Stimulated activated effector memory CD8-positive, alpha-beta T cell treated with anti-CD3 and anti-CD28 coated beads, Interleukin-12 subunit alpha, Interleukin-12 subunit beta, amount 100 ng/mL, for 72 hours (primary cell): ENCODE results near the gene RORC.
"Not testable (repeated sequence)": the region's sequence is repeated elsewhere in the genome, so short reads cannot be mapped to it uniquely, and the experiment has no call there.

Experiments used
- ATAC-seq: fragments of 150-1000 bp; cut with Tn5 transposase; 2 replicates; pipeline ENCODE4 v1.10.0; 2021
- DNase-seq, 2 donors: peaks; one replicate each; pipeline ENCODE4 v3.0.0; 2021 to 2022; ENCODE audit warnings: low spot score in 2 of 2
- H3K27ac Mint-ChIP-seq: one replicate; pipeline ENCODE4 v1.8.0; 2022; ENCODE audit warnings: mild to moderate bottlenecking, mixed read lengths
- H3K36me3 Mint-ChIP-seq: one replicate; pipeline ENCODE4 v1.8.0; 2022; ENCODE audit warnings: mild to moderate bottlenecking, mixed read lengths
- H3K4me1 Mint-ChIP-seq: one replicate; pipeline ENCODE4 v1.8.0; 2022; ENCODE audit warnings: mixed read lengths
- H3K4me3 Mint-ChIP-seq: one replicate; pipeline ENCODE4 v1.8.0; 2022; ENCODE audit warnings: mild to moderate bottlenecking, mixed read lengths
- H3K9me3 Mint-ChIP-seq: one replicate; pipeline ENCODE4 v1.8.0; 2022; ENCODE audit warnings: mixed read lengths

Gene RORC

DNA sequence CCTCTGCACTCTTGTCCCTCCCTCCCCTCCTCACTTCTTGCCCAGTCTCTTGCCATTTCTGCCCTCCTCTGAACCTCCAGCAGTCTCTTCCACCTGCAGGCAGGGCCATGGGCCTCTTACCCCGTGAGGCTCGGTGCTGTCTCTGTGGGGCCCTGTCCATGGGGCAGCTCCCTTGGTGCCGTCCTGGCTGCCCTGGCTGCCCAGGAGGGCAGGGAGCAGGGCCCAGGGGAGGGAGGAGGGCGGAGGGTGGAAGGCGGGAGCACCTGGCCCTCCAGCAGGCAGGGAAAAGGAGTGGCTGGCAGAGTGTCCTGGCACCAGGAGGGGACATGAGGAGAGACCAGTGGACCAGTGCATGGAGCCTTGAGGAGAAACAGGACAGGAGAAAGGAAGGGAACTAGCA, at the start of gene RORC:
TSS of gene RORC (minus strand) at position 198 of the 400 bp plus-strand sequence. CDS start at position 160, 38 bp downstream.
- no peak for DNase-seq
- Mint-ChIP-seq H3K4me1 (peaks cover 93% of the 10 kb centered on the region), H3K9me3 (no peaks in the 10 kb centered on the region), H3K4me3 (peak within 1 kb of the TSS; percentile 75), H3K27ac (peak within 1 kb of the TSS; percentile 92), H3K36me3 (peaks cover 4% of the 10 kb centered on the region)
- no peak for ATAC-seq

DNA sequence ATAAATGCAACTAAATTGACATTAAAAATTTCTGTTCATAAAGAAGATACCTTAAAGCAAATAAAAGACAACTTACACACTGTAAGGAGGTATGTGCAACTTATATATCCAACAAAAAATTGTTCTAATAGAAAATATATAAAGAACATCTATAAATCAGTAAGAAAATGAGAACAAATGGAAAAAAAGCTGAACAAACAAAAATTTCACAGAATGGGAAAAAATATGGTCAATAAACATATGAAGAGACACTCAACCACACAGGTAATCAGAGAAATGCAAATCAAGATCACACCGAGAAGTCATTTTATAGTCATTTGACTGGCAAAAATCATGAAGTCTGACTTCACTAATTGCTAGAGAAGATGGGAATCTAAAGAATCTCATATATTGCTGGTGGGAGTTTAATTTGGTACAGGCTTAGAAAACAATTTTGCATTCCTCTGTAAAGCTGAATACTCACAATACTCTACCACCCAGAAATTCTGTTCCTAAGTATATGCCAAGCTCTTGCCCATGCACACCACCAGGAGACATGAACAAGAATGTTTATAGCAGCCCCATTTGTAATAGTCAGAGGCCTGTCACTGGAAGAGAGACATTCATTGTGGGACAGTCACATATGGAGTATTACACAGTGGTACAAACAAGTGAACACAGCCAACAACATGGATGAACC, 44.0 kb upstream of the RORC start:
- no peak overlapping the region for H3K27ac Mint-ChIP-seq

DNA sequence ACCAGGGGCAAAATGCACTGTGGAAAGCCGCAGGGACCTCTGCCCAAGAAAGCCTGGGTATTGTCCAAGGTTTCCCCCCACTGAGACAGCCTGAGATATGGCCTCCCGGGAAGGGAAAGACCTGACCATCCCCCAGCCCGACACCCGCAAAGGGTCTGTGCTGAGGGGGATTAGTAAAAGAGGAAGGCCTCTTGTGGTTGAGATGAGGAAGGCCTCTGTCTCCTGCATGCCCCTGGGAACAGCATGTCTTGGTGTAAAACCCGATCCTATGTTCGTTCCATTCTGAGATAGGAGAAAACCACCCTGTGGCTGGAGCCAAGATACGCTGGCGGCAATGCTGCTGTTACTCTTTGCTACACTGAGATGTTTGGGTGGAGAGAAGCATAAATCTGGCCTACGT, 41.2 kb upstream of the RORC start:
- H3K4me3 Mint-ChIP-seq, H3K9me3 Mint-ChIP-seq, DNase-seq, ATAC-seq, H3K4me1 Mint-ChIP-seq: not testable (repeated sequence)
- H3K36me3 Mint-ChIP-seq, result peaks cover 15% of the 10 kb centered on the region
- peak overlapping the region; percentile 6 for H3K27ac Mint-ChIP-seq

More for the DNA sequence above, 44.0 kb upstream of the RORC start:
- no peak for ATAC-seq
- no peak for DNase-seq
- Mint-ChIP-seq H3K4me3 (no peak overlapping the region), H3K36me3 (peaks cover 21% of the 10 kb centered on the region), H3K9me3 (no peaks in the 10 kb centered on the region), H3K4me1 (no peaks in the 10 kb centered on the region)

DNA sequence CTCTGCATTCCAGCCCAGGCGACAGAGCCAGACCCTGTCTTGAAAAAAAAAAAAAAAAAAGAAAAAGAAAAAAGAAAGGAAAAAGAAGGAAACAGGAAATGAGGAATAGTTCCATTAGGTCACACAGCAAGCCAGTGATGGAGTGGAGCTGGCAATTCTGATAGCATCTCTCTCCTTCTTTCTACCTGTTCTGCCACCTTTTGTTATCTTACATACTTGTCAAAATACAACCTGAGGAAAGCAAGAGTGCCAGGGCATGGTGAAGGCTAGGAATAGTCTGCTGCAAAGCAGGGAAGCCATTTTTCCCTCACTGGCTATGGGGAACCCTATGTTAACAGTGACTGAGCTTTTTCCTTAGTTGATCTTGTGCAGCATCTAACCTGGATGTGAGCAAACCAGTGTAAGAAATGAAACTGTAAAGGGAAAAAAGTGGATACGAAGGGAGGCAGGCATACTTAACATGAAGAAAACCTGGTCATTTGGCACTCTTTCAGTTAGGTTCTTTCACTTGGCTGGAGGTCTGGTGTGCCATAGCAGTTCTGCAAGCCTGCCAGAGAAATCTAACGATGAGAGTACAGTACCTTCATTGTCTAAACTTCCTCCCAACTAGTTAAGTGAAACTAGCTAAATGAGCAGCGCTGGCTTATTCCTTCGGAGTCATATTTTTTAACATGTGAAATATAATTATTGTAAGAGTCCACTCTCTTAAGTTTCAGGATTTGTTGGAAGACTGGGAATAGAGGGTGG, 39.9 kb upstream of the RORC start:
- peaks cover 13% of the 10 kb centered on the region for H3K4me1 Mint-ChIP-seq
- DNase-seq (no peak), ATAC-seq (no peak)
- H3K36me3 Mint-ChIP-seq, result peaks cover 15% of the 10 kb centered on the region
- H3K9me3 Mint-ChIP-seq, result no peaks in the 10 kb centered on the region
- H3K4me3 Mint-ChIP-seq, result no peak overlapping the region
- no peak overlapping the region for H3K27ac Mint-ChIP-seq

DNA sequence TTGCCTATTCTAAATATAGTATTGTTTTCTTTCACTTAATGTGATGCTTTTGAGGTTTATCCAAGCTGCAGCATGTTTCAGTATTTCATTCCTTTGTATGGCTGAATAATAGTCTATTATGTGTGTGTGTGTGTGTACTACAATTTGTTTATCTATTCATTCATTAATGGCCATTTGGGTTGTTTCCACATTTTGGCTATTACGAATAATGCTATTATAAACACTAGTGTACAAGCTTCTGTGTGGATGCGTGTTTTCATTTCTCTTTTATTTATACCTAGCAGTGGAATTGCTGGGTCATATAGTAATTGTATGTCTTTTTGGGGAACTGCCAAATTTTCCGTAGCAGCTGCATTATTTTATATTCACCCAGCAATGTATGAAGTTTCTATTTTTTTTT, 36.9 kb upstream of the RORC start:
- ATAC-seq, result no peak
- H3K27ac Mint-ChIP-seq, result peak overlapping the region; percentile 88
- H3K36me3 Mint-ChIP-seq, result no peaks in the 10 kb centered on the region
- no peaks in the 10 kb centered on the region for H3K9me3 Mint-ChIP-seq
- DNase-seq, result no peak
- H3K4me1 Mint-ChIP-seq, result peaks cover 19% of the 10 kb centered on the region
- H3K4me3 Mint-ChIP-seq, result no peak overlapping the region

DNA sequence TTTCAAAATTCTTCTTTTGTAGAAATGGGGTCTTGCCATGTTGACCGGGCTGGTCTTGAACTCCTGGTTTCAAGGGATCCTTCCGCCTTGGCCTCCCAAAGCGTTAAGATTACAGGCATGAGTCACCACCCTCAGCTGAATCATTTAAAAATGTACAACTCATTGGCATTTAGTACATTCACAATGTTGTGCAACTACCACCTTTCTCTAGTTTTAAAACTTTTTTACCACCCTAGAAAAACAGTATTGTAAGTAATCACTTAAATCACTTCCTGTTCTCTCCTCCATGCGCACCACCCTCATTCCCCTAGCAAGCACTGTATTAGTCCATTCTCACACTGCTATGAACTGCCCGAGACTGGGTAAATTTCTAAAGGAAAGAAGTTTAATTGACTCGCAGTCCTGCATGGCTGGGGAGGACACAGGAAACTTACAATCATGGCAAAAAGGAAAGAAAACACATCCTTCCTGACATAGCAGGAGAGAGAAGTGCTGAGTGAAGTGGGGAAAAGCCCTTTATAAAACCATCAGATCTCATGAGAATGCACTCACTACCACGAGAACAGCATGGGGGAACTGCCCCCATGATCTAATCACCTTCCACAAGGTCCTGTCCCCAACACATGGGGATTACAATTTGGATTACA, 36.3 kb upstream of the RORC start:
- ATAC-seq (peak; percentile 79), DNase-seq (no peak)
- Mint-ChIP-seq H3K4me1 (peaks cover 19% of the 10 kb centered on the region), H3K36me3 (no peaks in the 10 kb centered on the region), H3K9me3 (no peaks in the 10 kb centered on the region), H3K4me3 (no peak overlapping the region), H3K27ac (peak overlapping the region; percentile 88)

DNA sequence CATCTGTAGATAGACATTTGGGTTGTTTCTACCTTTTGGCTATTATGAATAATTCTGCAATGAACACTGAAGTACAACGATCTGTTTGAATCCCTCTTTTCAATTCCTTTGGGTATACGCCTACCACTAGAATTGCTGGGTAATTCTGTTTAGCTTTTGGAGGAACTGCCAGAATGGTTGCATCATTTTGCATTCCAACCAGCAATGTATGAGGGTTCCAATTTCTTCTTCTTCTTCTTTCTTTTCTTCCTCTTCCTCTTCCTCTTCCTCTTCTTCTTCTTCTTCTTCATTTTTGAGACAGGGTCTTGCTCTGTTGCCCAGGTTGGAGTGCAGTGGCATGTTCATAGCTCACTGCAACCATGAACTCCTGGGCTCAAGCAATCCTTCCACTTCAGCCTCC, 35.7 kb upstream of the RORC start:
- H3K9me3 Mint-ChIP-seq, result no peaks in the 10 kb centered on the region
- no peaks in the 10 kb centered on the region for H3K36me3 Mint-ChIP-seq
- ATAC-seq (no peak), DNase-seq (no peak)
- H3K4me1 Mint-ChIP-seq, result peaks cover 19% of the 10 kb centered on the region
- H3K27ac Mint-ChIP-seq, result peak overlapping the region; percentile 88
- no peak overlapping the region for H3K4me3 Mint-ChIP-seq

DNA sequence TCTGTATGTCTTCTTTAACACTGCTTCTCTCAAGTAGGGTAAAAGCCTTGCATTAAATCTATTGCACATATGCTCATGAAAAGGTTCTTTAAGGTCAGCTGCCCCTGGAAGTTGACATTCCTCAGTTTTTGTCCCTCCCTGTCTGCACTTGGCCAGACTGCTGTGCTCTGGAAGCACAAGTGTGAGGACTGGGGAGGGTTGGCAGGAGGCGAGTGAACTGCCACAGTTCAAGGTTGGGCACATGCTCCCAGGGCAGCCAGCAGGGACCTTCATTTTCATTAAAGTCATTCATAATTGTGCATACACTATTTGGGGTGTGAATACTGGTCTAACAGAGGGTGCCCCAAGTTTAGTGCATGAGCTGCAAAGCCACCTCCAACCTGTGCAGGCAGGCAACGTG, 32.8 kb upstream of the RORC start:
- DNase-seq (no peak), ATAC-seq (no peak)
- H3K9me3 Mint-ChIP-seq, result no peaks in the 10 kb centered on the region
- no peak overlapping the region for H3K27ac Mint-ChIP-seq
- no peak overlapping the region for H3K4me3 Mint-ChIP-seq
- peaks cover 19% of the 10 kb centered on the region for H3K4me1 Mint-ChIP-seq
- no peaks in the 10 kb centered on the region for H3K36me3 Mint-ChIP-seq

DNA sequence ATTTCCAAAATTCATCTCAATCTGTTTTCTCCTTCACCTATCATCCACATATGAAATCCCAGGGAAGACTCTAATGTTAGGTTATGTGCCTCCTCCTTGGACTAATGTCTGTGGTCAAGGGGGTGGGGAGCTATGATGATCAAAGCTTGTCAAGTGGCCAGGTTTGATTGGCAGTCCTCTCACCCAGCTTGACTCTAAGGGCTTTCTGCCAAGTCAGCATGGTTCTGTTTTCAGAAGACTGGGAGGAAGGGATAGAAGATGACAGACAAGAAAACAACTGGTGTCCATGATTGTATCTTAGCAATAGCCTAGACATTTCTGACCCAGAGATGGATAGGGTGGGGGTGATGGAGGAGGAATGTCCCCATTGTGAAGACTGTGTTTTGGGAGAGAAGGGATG, 31.0 kb upstream of the RORC start:
- peaks cover 10% of the 10 kb centered on the region for H3K4me1 Mint-ChIP-seq
- H3K4me3 Mint-ChIP-seq, result no peak overlapping the region
- no peak for DNase-seq
- ATAC-seq, result no peak
- H3K9me3 Mint-ChIP-seq, result no peaks in the 10 kb centered on the region
- no peak overlapping the region for H3K27ac Mint-ChIP-seq
- H3K36me3 Mint-ChIP-seq, result no peaks in the 10 kb centered on the region

DNA sequence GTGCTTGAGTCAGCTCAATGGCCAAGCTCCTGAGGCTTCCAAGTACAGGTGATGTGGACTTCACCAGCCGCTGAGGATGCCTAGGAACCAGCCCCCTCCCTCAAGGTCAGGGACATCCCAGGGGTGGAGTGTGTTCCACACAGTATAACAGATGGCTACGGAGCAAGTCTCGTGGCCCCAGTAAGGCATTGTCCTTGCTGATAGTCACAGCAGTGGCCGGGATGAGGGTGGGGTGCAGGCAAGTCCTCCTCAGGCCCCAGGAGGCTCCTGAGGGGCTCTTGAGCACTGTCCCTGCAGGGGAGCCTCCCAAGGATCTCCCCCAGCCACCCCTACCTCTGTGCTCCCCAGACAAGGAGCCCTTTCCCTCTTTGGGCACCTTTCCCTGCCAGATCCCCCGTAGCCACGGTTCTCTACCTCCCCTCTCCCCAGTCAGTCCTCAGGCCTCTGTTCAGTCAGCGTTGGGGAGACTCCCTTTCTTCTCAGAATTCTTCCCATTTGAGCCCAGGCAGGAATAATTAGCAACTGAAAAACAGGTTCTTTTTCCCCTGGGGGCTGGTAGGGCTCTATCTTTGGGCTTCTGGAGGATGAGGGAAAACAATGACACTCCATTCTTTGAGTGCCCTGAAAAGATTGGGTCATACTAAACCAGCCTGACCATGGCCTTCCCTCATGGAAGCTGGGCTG, 29.0 kb upstream of the RORC start:
- H3K4me3 Mint-ChIP-seq, result no peak overlapping the region
- H3K4me1 Mint-ChIP-seq, result peaks cover 6% of the 10 kb centered on the region
- H3K27ac Mint-ChIP-seq, result no peak overlapping the region

DNA sequence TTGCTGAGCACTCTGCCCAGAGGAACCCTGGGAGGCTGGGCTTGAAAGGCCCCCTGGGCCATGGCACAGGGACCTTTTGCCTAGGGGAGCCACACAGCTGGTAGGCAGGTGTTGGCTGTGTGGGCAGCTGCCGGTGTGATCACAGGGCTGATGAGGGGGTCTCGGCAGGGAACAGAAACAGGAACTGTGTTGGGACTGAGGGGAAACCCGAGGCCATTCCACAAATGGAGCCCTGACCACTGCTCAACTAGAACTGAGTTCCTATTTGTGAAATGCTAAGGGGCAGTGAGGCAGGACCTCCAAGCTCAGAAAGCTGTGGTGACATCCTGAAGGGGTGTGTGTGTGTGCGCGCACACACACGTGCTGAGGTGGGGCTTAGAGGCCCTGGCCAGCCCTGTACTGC, 28.3 kb upstream of the RORC start:
- Mint-ChIP-seq H3K27ac (peak overlapping the region; percentile 40), H3K4me3 (no peak overlapping the region), H3K36me3 (peaks cover 10% of the 10 kb centered on the region), H3K4me1 (no peaks in the 10 kb centered on the region), H3K9me3 (no peaks in the 10 kb centered on the region)
- DNase-seq (no peak), ATAC-seq (no peak)

More for the DNA sequence above, 29.0 kb upstream of the RORC start:
- DNase-seq, result no peak
- ATAC-seq, result no peak
- Mint-ChIP-seq H3K36me3 (peaks cover 2% of the 10 kb centered on the region), H3K9me3 (no peaks in the 10 kb centered on the region)

DNA sequence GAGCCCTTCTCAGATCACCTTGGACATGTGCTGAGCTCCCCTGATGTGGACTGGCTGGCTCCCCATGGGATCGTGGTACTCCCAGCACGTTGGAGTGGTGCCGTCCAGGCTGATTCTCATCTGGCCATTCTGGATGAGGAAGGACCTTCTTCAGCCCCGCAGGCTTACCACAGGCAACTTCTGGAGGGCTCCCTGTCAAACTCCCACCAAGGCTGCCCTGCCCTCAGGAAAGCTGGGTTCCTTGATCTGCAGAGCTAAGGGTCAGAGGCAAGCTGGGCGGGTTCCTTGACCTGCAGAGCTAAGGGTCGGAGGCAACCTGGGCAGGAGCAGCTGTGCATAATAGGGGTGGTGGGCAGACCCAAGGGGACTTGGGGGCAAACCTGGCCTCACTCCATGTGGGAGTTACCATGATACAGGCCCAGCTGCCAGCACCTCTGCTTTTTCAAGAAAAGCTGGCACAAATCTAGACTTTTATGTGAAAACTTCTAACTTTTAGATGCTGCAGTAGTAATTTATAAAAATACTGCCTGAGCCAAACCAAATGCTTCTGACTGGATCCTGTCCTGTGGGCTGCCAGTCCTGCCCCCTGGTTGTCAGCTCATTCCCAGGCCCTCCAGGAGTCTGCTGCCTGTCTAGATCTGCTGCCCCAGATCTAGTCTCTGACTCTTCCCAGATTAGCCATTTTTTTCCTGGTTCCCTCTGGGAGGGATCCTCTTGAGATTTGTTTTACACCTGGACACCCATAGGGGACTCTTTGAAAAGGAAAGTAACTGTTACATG, 27.5 kb upstream of the RORC start:
- H3K4me1 Mint-ChIP-seq, result no peaks in the 10 kb centered on the region
- peak overlapping the region; percentile 40 for H3K27ac Mint-ChIP-seq
- DNase-seq (no peak), ATAC-seq (no peak)
- H3K4me3 Mint-ChIP-seq, result no peak overlapping the region
- H3K36me3 Mint-ChIP-seq, result peaks cover 18% of the 10 kb centered on the region
- no peaks in the 10 kb centered on the region for H3K9me3 Mint-ChIP-seq

DNA sequence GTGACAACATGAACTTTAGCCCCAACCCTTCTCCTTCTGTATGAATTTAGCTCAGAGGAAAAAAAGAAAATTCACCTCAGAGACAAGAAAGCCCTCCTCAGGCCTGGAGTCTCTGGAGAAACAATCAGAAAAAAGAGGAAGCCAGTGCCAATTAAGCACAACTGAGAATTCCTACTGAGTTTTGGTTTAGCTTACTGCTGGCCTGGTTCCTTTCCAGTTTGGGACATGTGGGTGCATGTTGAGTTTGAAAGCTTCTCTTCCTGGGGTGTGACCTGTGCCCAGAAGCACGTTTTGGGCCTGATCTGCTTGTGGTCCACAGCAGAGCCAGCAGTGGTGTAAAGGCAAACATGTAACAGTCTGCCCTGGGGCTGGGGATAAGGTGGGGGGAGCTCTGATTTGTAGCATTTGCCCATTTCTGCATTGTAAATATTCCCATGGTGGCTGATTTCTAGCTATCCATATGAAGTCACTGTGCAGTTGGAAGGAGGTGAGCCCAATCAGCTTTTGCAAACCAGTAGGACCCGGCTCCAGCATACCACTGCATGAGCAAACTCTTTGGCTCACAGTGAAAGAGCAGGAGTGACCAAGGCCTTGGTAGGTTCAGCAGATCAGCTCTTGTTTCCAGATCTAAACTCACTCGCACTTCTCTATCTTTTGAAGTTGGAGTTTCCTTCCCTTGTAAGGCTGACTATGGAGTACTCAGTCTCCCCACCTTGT, 26.6 kb upstream of the RORC start:
- Mint-ChIP-seq H3K27ac (no peak overlapping the region), H3K9me3 (no peaks in the 10 kb centered on the region), H3K36me3 (peaks cover 25% of the 10 kb centered on the region), H3K4me3 (no peak overlapping the region), H3K4me1 (peaks cover 5% of the 10 kb centered on the region)
- DNase-seq (no peak), ATAC-seq (no peak)

DNA sequence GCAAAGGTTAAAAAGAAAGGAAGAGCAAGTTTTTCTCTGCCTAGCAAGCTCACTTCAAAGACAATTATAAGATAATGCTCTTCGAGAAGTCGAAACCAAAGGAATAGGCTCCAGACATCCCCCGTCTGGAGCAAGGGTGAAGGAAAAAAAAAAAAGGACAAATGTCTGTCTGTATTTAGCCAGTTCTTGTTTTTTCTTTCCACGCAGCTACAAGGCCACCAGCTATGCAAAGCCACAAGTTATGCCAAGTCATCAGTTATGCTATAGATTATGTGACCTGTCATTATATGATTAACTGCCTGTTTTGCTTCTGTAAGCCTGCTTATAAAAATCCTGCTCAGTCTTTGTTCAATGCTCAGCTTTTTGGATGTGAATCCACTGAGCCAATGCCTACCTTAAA, 24.3 kb upstream of the RORC start:
- no peaks in the 10 kb centered on the region for H3K9me3 Mint-ChIP-seq
- peaks cover 37% of the 10 kb centered on the region for H3K36me3 Mint-ChIP-seq
- DNase-seq, result no peak
- peaks cover 17% of the 10 kb centered on the region for H3K4me1 Mint-ChIP-seq
- no peak for ATAC-seq
- no peak overlapping the region for H3K4me3 Mint-ChIP-seq
- H3K27ac Mint-ChIP-seq, result no peak overlapping the region
